Caco-2 (cell line): ENCODE results near the gene NPHP4. TPM values are rescaled to one million over a fixed set of nuclear protein-coding genes. Genes with fewer than 3 reads are reported as not detected.

Experiments
- BruUV-seq: library from RNA; stranded (reverse); fragments of 400-500 nt; replicated peaks from 2 replicates; lab custom pipeline; 2021; lab: Mats Ljungman, UMichigan
- CTCF ChIA-PET: fragments of 300-600 bp; sonication (Branson Sonifier 250); formaldehyde crosslinking; loops from one replicate; lab custom pipeline; 2022; ENCODE audit warnings: antibody characterized with exemption; lab: Charles Lee
- POLR2A ChIA-PET: fragments of 300-600 bp; sonication (Branson Sonifier 250); formaldehyde crosslinking; loops from one replicate; lab custom pipeline; 2022; ENCODE audit warnings: antibody characterized with exemption; lab: Charles Lee
- DNase-seq, 2 experiments: peaks; one replicate each; pipeline versions ENCODE4 v3.0.0 to v3.0.0-alpha.2; 2020 to 2022
- H3K27me3 ChIP-seq: replicated peaks from 2 replicates; pipeline ENCODE4 v1.6.0; 2011; ENCODE audit warnings: low read length; ENCODE audit not compliant: control insufficient read depth, insufficient read depth
- H3K36me3 ChIP-seq: 2 replicates; pipeline ENCODE4 v1.5.1; 2011; ENCODE audit warnings: low read length; ENCODE audit not compliant: control insufficient read depth, insufficient read depth
- H3K4me1 ChIP-seq: fragments of 250-450 bp; sonication (Bioruptor Pico); 2 replicates; pipeline ENCODE4 v1.5.1; 2020; ENCODE audit warnings: mild to moderate bottlenecking
- H3K4me3 ChIP-seq: 2 replicates; pipeline ENCODE4 v1.5.1; 2011; ENCODE audit warnings: low read depth, mild to moderate bottlenecking, control low read depth, low read length
- H3K9me3 ChIP-seq: fragments of 250-450 bp; sonication (Bioruptor Pico); 2 replicates; pipeline ENCODE4 v1.5.1; 2020; ENCODE audit warnings: mild to moderate bottlenecking, moderate library complexity
- H3K27ac Mint-ChIP-seq: one replicate; pipeline ENCODE4 v1.8.0; 2022; ENCODE audit warnings: mixed read lengths; ENCODE audit not compliant: unreplicated experiment
- H3K27me3 Mint-ChIP-seq: one replicate; pipeline ENCODE4 v1.8.0; 2022; ENCODE audit warnings: mixed read lengths; ENCODE audit not compliant: insufficient read depth, unreplicated experiment
- H3K36me3 Mint-ChIP-seq: one replicate; pipeline ENCODE4 v1.8.0; 2022; ENCODE audit warnings: mild to moderate bottlenecking, mixed read lengths; ENCODE audit not compliant: insufficient read depth, unreplicated experiment
- H3K4me1 Mint-ChIP-seq: one replicate; pipeline ENCODE4 v1.8.0; 2022; ENCODE audit warnings: low read depth, mixed read lengths; ENCODE audit not compliant: unreplicated experiment
- H3K4me3 Mint-ChIP-seq: one replicate; pipeline ENCODE4 v1.8.0; 2022; ENCODE audit warnings: mild to moderate bottlenecking, moderate library complexity, mixed read lengths; ENCODE audit not compliant: unreplicated experiment
- H3K9me3 Mint-ChIP-seq: one replicate; pipeline ENCODE4 v1.8.0; 2022; ENCODE audit warnings: mixed read lengths; ENCODE audit not compliant: unreplicated experiment
- CTCF ChIP-seq, 2 experiments: fragments of 200-600 bp in 1 of 2; IDR thresholded peaks; 1 replicate in 1 of 2; 2 replicates in 1 of 2; pipeline versions ENCODE4 v1.5.1 to v1.8.0; 2011 to 2022; ENCODE audit warnings: antibody characterized with exemption in 1 of 2, control low read depth in 1 of 2, inconsistent platforms in 1 of 2, low read depth in 1 of 2, low read length in 1 of 2, mild to moderate bottlenecking in 1 of 2, moderate library complexity in 1 of 2; ENCODE audit not compliant: insufficient read depth in 1 of 2, severe bottlenecking in 1 of 2, unreplicated experiment in 1 of 2
- intact Hi-C: fragments of 100-400 bp; cut with micrococcal nuclease; formaldehyde crosslinking; loops from one replicate; pipeline ENCODE4 v1.10.0; 2022; ENCODE audit not compliant: unreplicated experiment
- total RNA-seq: library from RNA; stranded (reverse); gene quantifications from 2 replicates; pipeline ENCODE4 v1.2.3, GENCODE V29; 2022

The NPHP4 gene
- total RNA-seq, 1 experiment from 2014 or later = 12.3 TPM

- Histone ChIP-seq H3K4me1 (no peaks in the 10 kb centered on the region), H3K4me3 (no peak overlapping the region), H3K36me3 (no peaks in the 10 kb centered on the region), H3K27me3 (no peaks in the 10 kb centered on the region), H3K9me3 (no peaks in the 10 kb centered on the region)
- Mint-ChIP-seq H3K27me3 (no peaks in the 10 kb centered on the region), H3K4me3 (no peak overlapping the region), H3K4me1 (no peaks in the 10 kb centered on the region), H3K27ac (no peak overlapping the region), H3K9me3 (no peaks in the 10 kb centered on the region), H3K36me3 (no peaks in the 10 kb centered on the region)
- no TSS peak for BruUV-seq
- intact Hi-C loops = no loop called here
- CTCF ChIA-PET = no interaction called here
- no peak for DNase-seq
- TF ChIP-seq CTCF (IDR thresholded peaks at IDR 0.05; ENCODE audit: insufficient read depth in 1 of 2, low read depth in 1 of 2, low read length in 1 of 2, severe bottlenecking in 1 of 2, unreplicated experiment in 1 of 2) = no peak
- POLR2A ChIA-PET = no interaction called here
Observed at GRCh38 chr1:5944843-5945167, 47.4 kb downstream of the NPHP4 start.

- POLR2A ChIA-PET = no interaction called here
- Histone ChIP-seq H3K27me3 (no peaks in the 10 kb centered on the region), H3K36me3 (no peaks in the 10 kb centered on the region), H3K4me3 (no peak overlapping the region), H3K4me1 (no peaks in the 10 kb centered on the region), H3K9me3 (no peaks in the 10 kb centered on the region)
- DNase-seq = no peak
- H3K27ac Mint-ChIP-seq = no peak overlapping the region
- intact Hi-C loops = no loop called here
- no peaks in the 10 kb centered on the region for H3K4me1 Mint-ChIP-seq
- CTCF ChIA-PET = no interaction called here
- no peak overlapping the region for H3K4me3 Mint-ChIP-seq
- H3K9me3 Mint-ChIP-seq = no peaks in the 10 kb centered on the region
- H3K36me3 Mint-ChIP-seq = no peaks in the 10 kb centered on the region
- no TSS peak for BruUV-seq
- TF ChIP-seq CTCF (IDR thresholded peaks at IDR 0.05; ENCODE audit: insufficient read depth in 1 of 2, low read depth in 1 of 2, low read length in 1 of 2, severe bottlenecking in 1 of 2, unreplicated experiment in 1 of 2) = no peak
- no peaks in the 10 kb centered on the region for H3K27me3 Mint-ChIP-seq
Observed at GRCh38 chr1:5944154-5944842, 47.9 kb downstream of the NPHP4 start.

- Histone ChIP-seq H3K9me3 (no peaks in the 10 kb centered on the region), H3K4me3 (no peak overlapping the region), H3K36me3 (no peaks in the 10 kb centered on the region), H3K4me1 (no peaks in the 10 kb centered on the region), H3K27me3 (no peaks in the 10 kb centered on the region)
- POLR2A ChIA-PET = no interaction called here
- CTCF ChIA-PET = no interaction called here
- intact Hi-C loops = no loop called here
- no TSS peak for BruUV-seq
- H3K27ac Mint-ChIP-seq = no peak overlapping the region
- no peaks in the 10 kb centered on the region for H3K9me3 Mint-ChIP-seq
- no peak overlapping the region for H3K4me3 Mint-ChIP-seq
- no peaks in the 10 kb centered on the region for H3K4me1 Mint-ChIP-seq
- H3K36me3 Mint-ChIP-seq = no peaks in the 10 kb centered on the region
- DNase-seq = no peak
- H3K27me3 Mint-ChIP-seq = no peaks in the 10 kb centered on the region
- TF ChIP-seq CTCF (IDR thresholded peaks at IDR 0.05; ENCODE audit: insufficient read depth in 1 of 2, low read depth in 1 of 2, low read length in 1 of 2, severe bottlenecking in 1 of 2, unreplicated experiment in 1 of 2) = no peak
Observed at GRCh38 chr1:5943343-5944124, 48.7 kb downstream of the NPHP4 start.
